Measurements from ENCODE around the gene SESN1. TPM values are rescaled to one million over a fixed set of nuclear protein-coding genes. Genes with fewer than 3 reads are reported as not detected.

Gene SESN1
- total RNA-seq, 1 donor from 2014 or later: 9.1 TPM

DNA sequence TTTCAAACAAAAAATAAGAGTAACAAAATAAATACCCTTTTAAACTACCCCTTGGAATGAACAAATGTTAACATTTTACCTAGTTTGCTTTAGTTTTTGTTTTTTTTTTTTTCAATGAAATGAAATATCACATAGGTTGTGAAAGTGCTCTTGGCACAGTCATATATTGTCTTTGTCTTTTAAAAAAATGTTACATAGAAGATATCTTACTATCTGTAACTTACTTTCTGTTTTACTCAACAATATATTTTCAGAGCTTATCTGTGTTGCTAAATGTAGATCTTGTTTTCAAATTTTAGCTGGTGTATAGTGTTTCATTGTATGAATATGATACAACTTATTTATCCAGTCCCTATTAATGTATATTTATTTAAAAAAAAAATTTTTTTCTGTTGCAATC, 9.3 kb upstream of the SESN1 start:
- TF ChIP-seq, protein P1, sequence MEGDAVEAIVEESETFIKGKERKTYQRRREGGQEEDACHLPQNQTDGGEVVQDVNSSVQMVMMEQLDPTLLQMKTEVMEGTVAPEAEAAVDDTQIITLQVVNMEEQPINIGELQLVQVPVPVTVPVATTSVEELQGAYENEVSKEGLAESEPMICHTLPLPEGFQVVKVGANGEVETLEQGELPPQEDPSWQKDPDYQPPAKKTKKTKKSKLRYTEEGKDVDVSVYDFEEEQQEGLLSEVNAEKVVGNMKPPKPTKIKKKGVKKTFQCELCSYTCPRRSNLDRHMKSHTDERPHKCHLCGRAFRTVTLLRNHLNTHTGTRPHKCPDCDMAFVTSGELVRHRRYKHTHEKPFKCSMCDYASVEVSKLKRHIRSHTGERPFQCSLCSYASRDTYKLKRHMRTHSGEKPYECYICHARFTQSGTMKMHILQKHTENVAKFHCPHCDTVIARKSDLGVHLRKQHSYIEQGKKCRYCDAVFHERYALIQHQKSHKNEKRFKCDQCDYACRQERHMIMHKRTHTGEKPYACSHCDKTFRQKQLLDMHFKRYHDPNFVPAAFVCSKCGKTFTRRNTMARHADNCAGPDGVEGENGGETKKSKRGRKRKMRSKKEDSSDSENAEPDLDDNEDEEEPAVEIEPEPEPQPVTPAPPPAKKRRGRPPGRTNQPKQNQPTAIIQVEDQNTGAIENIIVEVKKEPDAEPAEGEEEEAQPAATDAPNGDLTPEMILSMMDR (IDR thresholded peaks at IDR 0.05): no peak
- Mint-ChIP-seq H3K27ac (no peak overlapping the region), H3K36me3 (ENCODE audit: low read depth) (peaks cover 9% of the 10 kb centered on the region), H3K4me3 (no peak overlapping the region), H3K4me1 (no peaks in the 10 kb centered on the region), H3K9me3 (no peaks in the 10 kb centered on the region), H3K27me3 (no peaks in the 10 kb centered on the region)
- intact Hi-C loops (cut with micrococcal nuclease): no loop called here
- CTCF ChIA-PET: no interaction called here
- DNase-seq (no peak), ATAC-seq (ENCODE audit: low read depth) (no peak)
- POLR2A ChIA-PET: interaction anchor here (0.7 kb wide), 1 partner anchor 545 kb away, joined by 6 read pairs; no protein-coding TSS in a partner anchor

DNA sequence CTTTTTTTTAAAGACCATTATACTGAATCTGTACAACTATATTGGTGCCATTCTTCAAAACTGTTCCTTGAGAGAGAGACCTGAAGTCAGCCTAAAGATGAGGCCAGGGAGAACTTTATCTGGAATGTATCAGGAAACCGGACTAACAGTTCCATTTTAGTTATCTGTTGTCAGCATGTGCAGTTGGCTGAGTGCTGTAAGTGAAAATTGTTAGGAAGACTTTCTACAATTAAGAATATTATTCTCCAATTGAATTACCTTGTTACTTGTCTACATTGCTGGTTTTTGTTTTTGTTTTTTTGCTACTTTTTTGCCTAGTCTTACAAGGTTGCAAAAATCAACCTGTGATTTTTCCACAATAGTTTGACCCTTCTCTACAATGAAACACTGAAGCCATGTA, 8.1 kb upstream of the SESN1 start:
- Mint-ChIP-seq H3K27me3 (no peaks in the 10 kb centered on the region), H3K36me3 (ENCODE audit: low read depth) (peaks cover 9% of the 10 kb centered on the region), H3K27ac (no peak overlapping the region), H3K4me3 (no peak overlapping the region), H3K4me1 (no peaks in the 10 kb centered on the region), H3K9me3 (no peaks in the 10 kb centered on the region)
- intact Hi-C loops (cut with micrococcal nuclease): no loop called here
- ChIA-PET POLR2A (no interaction called here), CTCF (no interaction called here)
- DNase-seq (no peak), ATAC-seq (ENCODE audit: low read depth) (no peak)
- TF ChIP-seq, protein P1 (IDR thresholded peaks at IDR 0.05): no peak

DNA sequence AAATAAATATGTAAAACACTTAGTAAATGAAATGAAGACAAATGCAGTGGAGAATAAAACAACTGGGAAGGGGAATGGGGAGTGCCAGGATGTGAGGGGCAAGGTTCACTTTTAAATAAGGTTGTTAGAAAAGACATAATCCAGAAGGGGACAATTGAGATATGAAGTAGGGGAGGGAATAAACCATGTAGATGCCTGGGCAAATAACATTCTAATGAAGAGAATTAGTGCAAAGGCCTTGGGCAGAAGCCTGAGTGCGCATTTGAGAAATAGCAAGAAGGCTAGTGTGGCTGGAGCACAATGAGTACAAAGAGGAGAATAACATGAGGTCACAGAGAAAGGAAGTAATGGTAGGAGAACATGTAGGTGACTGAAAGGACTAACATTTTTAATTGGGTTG, 3.0 kb upstream of the SESN1 start:
- ChIA-PET POLR2A (no interaction called here), CTCF (no interaction called here)
- peaks cover 28% of the 10 kb centered on the region for H3K4me1 Mint-ChIP-seq
- no peaks in the 10 kb centered on the region for H3K27me3 Mint-ChIP-seq
- TF ChIP-seq, protein P1 (IDR thresholded peaks at IDR 0.05): no peak
- H3K9me3 Mint-ChIP-seq: no peaks in the 10 kb centered on the region
- DNase-seq (no peak), ATAC-seq (ENCODE audit: low read depth) (no peak)
- no peak overlapping the region for H3K27ac Mint-ChIP-seq
- intact Hi-C loops (cut with micrococcal nuclease): loop anchor here (10.0 kb wide), 2 partner anchors 803 to 1023 kb away; partner anchors contain the start of genes AFG1L and OSTM1
- peaks cover 16% of the 10 kb centered on the region for H3K36me3 Mint-ChIP-seq (ENCODE audit: low read depth)
- H3K4me3 Mint-ChIP-seq: no peak overlapping the region

DNA sequence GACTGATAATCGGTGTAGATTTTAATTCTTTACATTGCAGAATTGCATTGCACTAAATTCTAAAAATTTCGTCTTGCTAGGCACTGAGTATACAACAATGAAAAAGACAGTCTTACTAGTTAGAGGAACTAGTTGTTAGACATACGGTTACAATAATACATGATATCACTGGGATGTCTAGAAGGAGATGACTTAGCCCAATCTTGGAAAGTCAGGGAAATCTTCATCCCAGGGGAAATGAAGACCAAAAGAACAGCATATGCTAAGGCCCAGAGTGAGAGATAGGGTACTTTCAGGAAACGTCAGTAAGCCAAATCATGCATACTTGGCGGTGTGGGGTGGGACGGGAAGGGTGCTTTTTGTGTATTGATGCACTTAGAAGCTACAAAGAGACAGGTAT, 1.6 kb upstream of the SESN1 start:
- ChIA-PET CTCF (interaction anchor here (1.4 kb wide), 1 partner anchor 92 kb away, joined by 3 read pairs; no protein-coding TSS in a partner anchor), POLR2A (interaction anchor here (2.2 to 2.5 kb wide), 4 partner anchors 22 to 835 kb away, joined by 10 to 39 read pairs (median 22); partner anchors contain the start of genes CD164, MICAL1 and SNX3)
- TF ChIP-seq, protein P1 (IDR thresholded peaks at IDR 0.05): no peak
- no peaks in the 10 kb centered on the region for H3K9me3 Mint-ChIP-seq
- intact Hi-C loops (cut with micrococcal nuclease): loop anchor here (10.0 kb wide), 2 partner anchors 801 to 1021 kb away; partner anchors contain the start of genes AFG1L and OSTM1
- H3K27ac Mint-ChIP-seq: peak overlapping the region; percentile 27
- H3K27me3 Mint-ChIP-seq: no peaks in the 10 kb centered on the region
- H3K36me3 Mint-ChIP-seq (ENCODE audit: low read depth): peaks cover 12% of the 10 kb centered on the region
- H3K4me1 Mint-ChIP-seq: peaks cover 42% of the 10 kb centered on the region
- no peak for DNase-seq
- H3K4me3 Mint-ChIP-seq: peak overlapping the region; percentile 97
- ATAC-seq (ENCODE audit: low read depth): no peak

DNA sequence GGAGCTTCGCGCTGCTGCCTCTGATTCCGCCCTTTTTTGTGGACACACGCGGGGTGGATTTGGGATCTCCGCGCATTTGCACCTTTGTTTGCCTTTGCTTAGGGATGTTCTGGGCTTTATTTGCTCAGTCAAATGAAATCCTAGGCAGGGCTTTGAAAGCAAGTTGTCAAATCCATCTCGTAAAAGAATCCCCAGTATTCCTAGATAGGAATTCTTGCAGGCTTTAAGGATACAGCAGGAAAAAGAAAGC, 1.1 kb upstream of the SESN1 start:
- ChIA-PET POLR2A (interaction anchor here (0.5 to 2.5 kb wide), 6 partner anchors 22 to 1636 kb away, joined by 3 to 39 read pairs (median 15); partner anchors contain the start of genes CD164, MICAL1, PDSS2 and SNX3), CTCF (interaction anchor here (1.4 to 1.9 kb wide), 2 partner anchors 92 to 287 kb away, joined by 3 to 11 read pairs; partner anchors contain the start of gene CD164)
- DNase-seq (no peak), ATAC-seq (ENCODE audit: low read depth) (no peak)
- Mint-ChIP-seq H3K4me3 (peak overlapping the region; percentile 97), H3K27ac (peak overlapping the region; percentile 100), H3K27me3 (no peaks in the 10 kb centered on the region), H3K4me1 (peaks cover 43% of the 10 kb centered on the region), H3K36me3 (ENCODE audit: low read depth) (peaks cover 9% of the 10 kb centered on the region), H3K9me3 (no peaks in the 10 kb centered on the region)
- intact Hi-C loops (cut with micrococcal nuclease): loop anchor here (1.0 to 10.0 kb wide), 13 partner anchors 22 to 1720 kb away; partner anchors contain the start of genes AFG1L, ARMC2, CD164 and CDC40
- TF ChIP-seq, protein P1 (IDR thresholded peaks at IDR 0.05): no peak

Measured in activated B cell treated with CpG ODN at 0.5 μM for 24 hours (primary cell).